Neural cell (in vitro differentiated cells): ENCODE results near the gene TPM1. TPM values are rescaled to one million over a fixed set of nuclear protein-coding genes. Genes with fewer than 3 reads are reported as not detected.

ENCODE experiments used
- H2AFZ ChIP-seq: fragments of 200-600, 300-800 bp; sonication (generic), shearing (Covaris generic); 2 replicates; pipeline ENCODE4 v1.6.0; 2014; ENCODE audit warnings: low read depth, mild to moderate bottlenecking, antibody characterized with exemption, low read length, moderate library complexity
- H3F3A ChIP-seq: fragments of 200-600 bp; shearing (Covaris generic); 2 replicates; pipeline ENCODE4 v1.6.1; 2016; ENCODE audit warnings: mild to moderate bottlenecking, moderate library complexity, mixed read lengths, antibody characterized with exemption, low read length; ENCODE audit not compliant: insufficient read depth, poor library complexity, severe bottlenecking
- H3K27ac ChIP-seq: fragments of 200-600, 300-800 bp; sonication (generic), shearing (Covaris generic); 2 replicates; pipeline ENCODE4 v1.5.1; 2014; ENCODE audit warnings: mild to moderate bottlenecking, low read length, moderate library complexity
- H3K27me3 ChIP-seq: fragments of 300-800, 200-600 bp; sonication (generic), shearing (Covaris generic); 2 replicates; pipeline ENCODE4 v1.6.0; 2014; ENCODE audit warnings: mild to moderate bottlenecking, low read depth, low read length, moderate library complexity; ENCODE audit not compliant: insufficient read depth
- H3K36me3 ChIP-seq: fragments of 300-800, 200-600 bp; sonication (generic), shearing (Covaris generic); 2 replicates; pipeline ENCODE4 v1.5.1; 2014; ENCODE audit warnings: mild to moderate bottlenecking, antibody characterized with exemption, low read length, moderate library complexity; ENCODE audit not compliant: insufficient read depth
- H3K4me2 ChIP-seq: fragments of 300-800, 200-600 bp; sonication (generic), shearing (Covaris generic); 2 replicates; pipeline ENCODE4 v1.6.0; 2014; ENCODE audit warnings: mild to moderate bottlenecking, low read length
- H3K4me3 ChIP-seq: fragments of 300-800, 200-600 bp; sonication (generic), shearing (Covaris generic); 2 replicates; pipeline ENCODE4 v1.5.1; 2014; ENCODE audit warnings: mild to moderate bottlenecking, low read length, moderate library complexity
- H3K79me2 ChIP-seq: fragments of 200-600 bp; shearing (Covaris generic); replicated peaks from 2 replicates; pipeline ENCODE4 v1.6.0; 2014; ENCODE audit warnings: mild to moderate bottlenecking, low read length, moderate library complexity; ENCODE audit not compliant: insufficient read depth
- H3K9ac ChIP-seq: fragments of 300-800, 200-600 bp; sonication (generic), shearing (Covaris generic); 2 replicates; pipeline ENCODE4 v1.6.1; 2016; ENCODE audit warnings: mild to moderate bottlenecking, low read length, mixed read lengths
- H3K9me2 ChIP-seq: fragments of 200-600 bp; shearing (Covaris generic); 2 replicates; pipeline ENCODE4 v1.6.1; 2016; ENCODE audit warnings: mild to moderate bottlenecking, low read length, mixed read lengths; ENCODE audit not compliant: insufficient read depth
- H3K9me3 ChIP-seq: fragments of 200-600, 300-800 bp; sonication (generic), shearing (Covaris generic); 2 replicates; pipeline ENCODE4 v1.6.1; 2016; ENCODE audit warnings: mild to moderate bottlenecking, mixed run types, low read length, moderate library complexity, mixed read lengths
- H4K20me1 ChIP-seq: fragments of 200-600 bp; shearing (Covaris generic); 2 replicates; pipeline ENCODE4 v1.6.1; 2016; ENCODE audit warnings: mild to moderate bottlenecking, mixed run types; ENCODE audit not compliant: insufficient read depth
- CTCF ChIP-seq: fragments of 450-650 bp; IDR thresholded peaks from 2 replicates; pipeline ENCODE4 v1.5.1; 2014; ENCODE audit warnings: antibody characterized with exemption, mild to moderate bottlenecking, moderate library complexity; ENCODE audit not compliant: poor library complexity, severe bottlenecking
- EP300 ChIP-seq: fragments of 450-650 bp; conservative IDR thresholded peaks from 2 replicates; pipeline ENCODE4 v1.6.1; 2014; ENCODE audit warnings: antibody characterized with exemption, mild to moderate bottlenecking, moderate library complexity; ENCODE audit not compliant: poor library complexity, severe bottlenecking
- EZH2 ChIP-seq: fragments of 200-600, 300-800 bp; shearing (Covaris generic), sonication (generic); IDR thresholded peaks from 2 replicates; pipeline ENCODE4 v1.6.1; 2014; ENCODE audit warnings: antibody characterized with exemption, low read length, borderline replicate concordance, mild to moderate bottlenecking; ENCODE audit not compliant: insufficient read depth, poor library complexity, severe bottlenecking
- MXI1 ChIP-seq: fragments of 450-650 bp; conservative IDR thresholded peaks from 2 replicates; pipeline ENCODE4 v1.6.1; 2014; ENCODE audit warnings: antibody characterized with exemption, mild to moderate bottlenecking; ENCODE audit not compliant: poor library complexity, severe bottlenecking
- POLR2AphosphoS5 ChIP-seq: IDR thresholded peaks from 2 replicates; pipeline ENCODE4 v1.6.1; 2012
- RAD21 ChIP-seq: fragments of 450-650 bp; conservative IDR thresholded peaks from 2 replicates; pipeline ENCODE4 v1.6.1; 2014; ENCODE audit warnings: antibody characterized with exemption, mild to moderate bottlenecking, moderate library complexity
- REST ChIP-seq: IDR thresholded peaks from 2 replicates; pipeline ENCODE4 v1.6.1; 2012; ENCODE audit warnings: borderline replicate concordance
- SMC3 ChIP-seq: fragments of 450-650 bp; conservative IDR thresholded peaks from 2 replicates; pipeline ENCODE4 v1.6.1; 2014; ENCODE audit warnings: antibody characterized with exemption, mild to moderate bottlenecking, moderate library complexity; ENCODE audit not compliant: poor library complexity
- TAF1 ChIP-seq: IDR thresholded peaks from 2 replicates; pipeline ENCODE4 v1.6.1; 2012; ENCODE audit warnings: low read depth
- polyA plus RNA-seq: library from polyadenylated mRNA; depleted of rRNA; stranded (reverse); fragments of >200 nt; gene quantifications from 2 replicates; pipeline ENCODE4 v1.2.3, GENCODE V29; 2014

The TPM1 gene
- polyA plus RNA-seq, 1 donor from 2014 or later, result 254 TPM

GRCh38 chr15:63114465-63114864 is 71.9 kb downstream of the TPM1 start:
- H3K4me2 ChIP-seq, result no peak overlapping the region
- no peaks in the 10 kb centered on the region for H3K27me3 ChIP-seq
- no peaks in the 10 kb centered on the region for H3K36me3 ChIP-seq
- no peak overlapping the region for H3K9ac ChIP-seq
- H4K20me1 ChIP-seq, result no peaks in the 10 kb centered on the region
- H3K9me3 ChIP-seq, result no peaks in the 10 kb centered on the region
- H3K4me3 ChIP-seq, result no peak overlapping the region
- no peaks in the 10 kb centered on the region for H3F3A ChIP-seq
- H3K79me2 ChIP-seq, result no peaks in the 10 kb centered on the region
- H3K9me2 ChIP-seq, result no peaks in the 10 kb centered on the region
- no peak overlapping the region for H3K27ac ChIP-seq
- no peak for TF ChIP-seq POLR2AphosphoS5
- TF ChIP-seq MXI1, result no peak
- no peak for TF ChIP-seq CTCF
- TF ChIP-seq EZH2, result no peak
- TF ChIP-seq REST, result no peak
- TF ChIP-seq RAD21, result no peak
- TF ChIP-seq EP300, result no peak
- no peak for TF ChIP-seq SMC3
- no peak for TF ChIP-seq TAF1
- no peak overlapping the region for H2AFZ ChIP-seq

Other genes with a start within 250 kb of the TPM1 start
- 18.1 and 24.3 TPM in 2 replicates for gene LACTB, start 79.1 kb downstream of the TPM1 start, polyA plus RNA-seq
- 58.2 and 70.0 TPM in 2 replicates for gene RPS27L, start 114.7 kb downstream of the TPM1 start, polyA plus RNA-seq
- gene RAB8B, start 146.9 kb downstream of the TPM1 start, polyA plus RNA-seq, result 68.3 and 87.1 TPM in 2 replicates
- gene APH1B, start 234.9 kb downstream of the TPM1 start, polyA plus RNA-seq, result 13.2 and 14.6 TPM in 2 replicates